Uterus (tissue), 4 donors: ENCODE data around the gene HMG20B. TPM values are rescaled to one million over a fixed set of nuclear protein-coding genes. Genes with fewer than 3 reads are reported as not detected.

Experiments
- DNase-seq, 2 donors: peaks; one replicate each; pipeline ENCODE4 v3.0.0-alpha.2; 2019 to 2020
- H3K27ac ChIP-seq, 2 donors: fragments of 200-600 bp; sonication (generic); 1 replicate in 1 of 2; 2 replicates in 1 of 2; pipeline ENCODE4 v1.5.1; 2016 to 2018
- H3K27me3 ChIP-seq, 2 donors: fragments of 200-600 bp; sonication (generic); one replicate each; pipeline ENCODE4 v1.5.1; 2018 to 2019; ENCODE audit warnings: control low read depth in 1 of 2
- H3K36me3 ChIP-seq, 2 donors: fragments of 200-600 bp; sonication (generic); one replicate each; pipeline ENCODE4 v1.5.1; 2019; ENCODE audit warnings: control low read depth in 1 of 2
- H3K4me1 ChIP-seq, 2 donors: fragments of 200-600 bp; sonication (generic); one replicate each; pipeline ENCODE4 v1.5.1; 2018 to 2019; ENCODE audit warnings: control low read depth in 1 of 2
- H3K4me3 ChIP-seq, 2 donors: fragments of 200-600 bp; sonication (generic); 1 replicate in 1 of 2; 2 replicates in 1 of 2; pipeline ENCODE4 v1.5.1; 2018 to 2019; ENCODE audit warnings: mild to moderate bottlenecking in 1 of 2
- H3K9me3 ChIP-seq, 2 donors: fragments of 200-600 bp; sonication (generic); one replicate each; pipeline ENCODE4 v1.5.1; 2019; ENCODE audit warnings: control low read depth in 1 of 2
- CTCF ChIP-seq, 4 experiments: fragments of 200-600 bp in 2 of 4; fragments of 450-650 bp in 2 of 4; sonication (generic) in 2 of 4; IDR thresholded peaks; one replicate each; pipeline ENCODE4 v1.5.1; 2016 to 2019; ENCODE audit warnings: antibody characterized with exemption in 4 of 4, mild to moderate bottlenecking in 2 of 4, moderate library complexity in 1 of 4
- POLR2A ChIP-seq, 2 donors: fragments of 450-650 bp; IDR thresholded peaks; one replicate each; pipeline ENCODE4 v1.6.1; 2016; ENCODE audit warnings: antibody characterized with exemption in 2 of 2, mild to moderate bottlenecking in 1 of 2, moderate library complexity in 1 of 2
- intact Hi-C: fragments of 100-400 bp; cut with DNase I; formaldehyde crosslinking; loops from one replicate; pipeline ENCODE4 v1.15.1; 2023; ENCODE audit warnings: low total_unique reads
- total RNA-seq, 4 donors: library from RNA; depleted of rRNA in 3 of 4; stranded (reverse); fragments of >200 nt in 3 of 4; gene quantifications; one replicate each; pipeline versions ENCODE4 v1.1.0 to v1.2.4, GENCODE V29; 2014 to 2023
- donor health status: DM: yes; HTN: yes; CAD: no.

HMG20B gene
- total RNA-seq: 100 to 1,000 TPM in 1 of 4 donors, 10 to 100 TPM in 3; 52.9 to 232 (median 63.6) TPM

- Histone ChIP-seq H3K27ac (peak within 1 kb of the TSS; percentile 74 to 83), H3K4me1 (peaks cover 0 to 12% of the 10 kb centered on the region in 2 donors), H3K9me3 (no peaks in the 10 kb centered on the region), H3K4me3 (peak within 1 kb of the TSS; percentile 87 to 89), H3K27me3 (no peaks in the 10 kb centered on the region), H3K36me3 (no peaks in the 10 kb centered on the region)
- TF ChIP-seq POLR2A (IDR thresholded peaks at IDR 0.05) (peak in 1 of 2 donors; percentile 18), CTCF (IDR thresholded peaks at IDR 0.05) (no peak)
- no peak for DNase-seq
- intact Hi-C loops: no loop called here
Measured at GRCh38 chr19:3572855-3573161, at the start of gene HMG20B. Gene HMG20B (plus strand): TSS chr19:3572944. CDS start chr19:3573310, 366 bp downstream.

- no peaks in the 10 kb centered on the region for H3K4me1 ChIP-seq
- DNase-seq: no peak
- H3K9me3 ChIP-seq: no peaks in the 10 kb centered on the region
- TF ChIP-seq CTCF (IDR thresholded peaks at IDR 0.05) (no peak), POLR2A (IDR thresholded peaks at IDR 0.05) (no peak)
- no peaks in the 10 kb centered on the region for H3K27me3 ChIP-seq
- no peak overlapping the region for H3K4me3 ChIP-seq
- no peak overlapping the region for H3K27ac ChIP-seq
- H3K36me3 ChIP-seq: no peaks in the 10 kb centered on the region
- intact Hi-C loops: no loop called here
Measured at GRCh38 chr19:3523361-3524077, 49.2 kb upstream of the HMG20B start.

GRCh38 chr19:3524078-3524842 lies 48.5 kb upstream of the HMG20B start:
- H3K36me3 ChIP-seq: no peaks in the 10 kb centered on the region
- no peak for DNase-seq
- H3K4me3 ChIP-seq: no peak overlapping the region
- intact Hi-C loops: no loop called here
- H3K4me1 ChIP-seq: no peaks in the 10 kb centered on the region
- H3K27ac ChIP-seq: no peak overlapping the region
- no peaks in the 10 kb centered on the region for H3K27me3 ChIP-seq
- TF ChIP-seq CTCF (IDR thresholded peaks at IDR 0.05) (no peak), POLR2A (IDR thresholded peaks at IDR 0.05) (no peak)
- no peaks in the 10 kb centered on the region for H3K9me3 ChIP-seq

GRCh38 chr19:3524904-3525451 lies 47.8 kb upstream of the HMG20B start:
- H3K36me3 ChIP-seq: no peaks in the 10 kb centered on the region

More at GRCh38 chr19:3524904-3525451, 47.8 kb upstream of the HMG20B start:
- intact Hi-C loops: no loop called here
- H3K9me3 ChIP-seq: no peaks in the 10 kb centered on the region
- no peak overlapping the region for H3K27ac ChIP-seq
- H3K27me3 ChIP-seq: no peaks in the 10 kb centered on the region
- TF ChIP-seq CTCF (IDR thresholded peaks at IDR 0.05) (no peak), POLR2A (IDR thresholded peaks at IDR 0.05) (no peak)
- no peaks in the 10 kb centered on the region for H3K4me1 ChIP-seq
- H3K4me3 ChIP-seq: no peak overlapping the region
- no peak for DNase-seq
